GM18507 (cell line): ENCODE data around the gene SMAD3.

Source experiments
- DNase-seq: peaks from one replicate; pipeline ENCODE4 v3.0.0; 2011; ENCODE audit warnings: low read depth; ENCODE audit not compliant: insufficient read length; ENCODE audit errors: extremely low spot score
- FAIRE-seq: peaks from 2 replicates; lab custom pipeline; 2011; peaks lifted over from hg19 to GRCh38; lab: Jason Lieb, UNC

Gene SMAD3

DNA sequence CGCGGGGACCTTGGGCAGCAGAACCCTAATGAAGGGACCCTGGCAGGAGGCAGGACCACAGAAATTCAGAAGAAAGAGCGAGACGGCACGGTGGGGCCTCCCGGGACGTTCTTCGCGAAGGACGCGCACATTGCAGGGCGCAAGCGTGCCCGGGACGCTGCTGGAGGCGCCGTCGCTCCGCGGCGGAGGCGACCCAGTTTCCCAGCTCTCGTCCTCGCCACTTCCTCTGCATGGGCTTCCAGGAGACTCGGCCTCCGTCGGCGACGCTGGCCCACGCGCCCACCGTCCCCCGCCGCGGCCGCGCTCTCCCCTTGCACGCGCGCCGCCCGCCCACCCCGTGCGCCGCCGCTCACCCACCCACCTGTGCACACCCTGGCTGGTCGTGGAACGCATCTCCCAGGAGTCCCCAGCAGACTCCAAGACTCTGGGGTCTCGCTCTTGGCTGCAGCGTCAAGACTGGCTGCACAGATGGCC, 31.8 kb upstream of the SMAD3 start:
- FAIRE-seq = no peak
- DNase-seq = no peak

DNA sequence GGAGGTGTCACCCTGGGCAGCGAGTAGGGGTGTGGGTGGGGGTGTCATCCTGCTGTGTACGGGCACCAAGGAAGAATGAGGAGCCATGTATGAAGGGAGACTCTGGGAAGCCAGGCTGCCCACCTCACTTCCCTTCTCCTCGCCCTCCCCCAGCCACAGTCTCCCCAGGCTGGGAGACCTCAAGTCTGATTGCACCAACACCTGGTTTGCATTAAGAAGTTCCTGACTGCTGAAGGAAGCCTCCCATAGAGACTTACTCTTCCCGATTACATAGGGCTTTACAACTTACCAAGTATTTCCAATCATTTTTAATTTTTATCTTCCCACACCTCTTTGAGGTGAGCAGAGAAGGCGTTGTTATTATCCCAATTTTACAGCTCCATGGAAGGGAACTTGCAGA, 29.5 kb upstream of the SMAD3 start:
- FAIRE-seq (no peak), DNase-seq (no peak)

DNA sequence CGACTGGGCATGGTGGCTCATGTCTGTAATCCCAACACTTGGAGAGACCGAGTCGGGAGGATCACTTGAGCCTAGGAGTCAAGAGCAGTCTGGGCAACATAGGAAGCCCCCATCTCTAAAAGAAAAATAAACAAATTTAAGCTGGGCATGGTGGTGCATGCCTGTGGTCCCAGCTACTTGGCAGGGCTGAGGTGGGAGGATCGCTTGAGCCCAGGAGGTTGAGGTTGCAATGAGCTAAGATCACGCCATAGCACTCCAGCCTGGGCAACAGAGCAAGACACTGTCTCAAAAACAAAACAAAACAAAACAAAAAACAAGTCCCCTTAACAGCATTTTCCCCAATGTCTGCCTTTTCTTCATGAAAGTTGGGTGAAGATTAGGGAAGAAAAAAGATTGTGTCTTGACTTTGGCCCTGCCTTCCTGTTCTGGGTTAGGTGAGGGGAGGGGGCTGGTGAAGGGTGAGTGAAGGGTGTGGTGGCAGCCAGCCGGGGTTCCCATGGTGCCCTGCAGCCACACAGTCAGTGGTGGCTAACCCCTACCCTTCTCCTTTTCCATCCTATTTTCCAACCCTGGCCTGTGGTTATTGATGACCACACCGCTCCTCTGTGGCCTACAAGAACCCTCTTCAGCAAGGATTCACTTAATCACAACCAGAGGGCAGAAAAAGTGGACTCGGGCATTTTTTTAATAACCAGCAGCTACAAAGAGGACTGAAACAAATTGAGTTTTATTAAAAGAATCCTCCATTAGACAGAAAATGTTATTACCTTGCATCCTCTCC, 28.4 kb upstream of the SMAD3 start:
- DNase-seq (no peak), FAIRE-seq (no peak)

DNA sequence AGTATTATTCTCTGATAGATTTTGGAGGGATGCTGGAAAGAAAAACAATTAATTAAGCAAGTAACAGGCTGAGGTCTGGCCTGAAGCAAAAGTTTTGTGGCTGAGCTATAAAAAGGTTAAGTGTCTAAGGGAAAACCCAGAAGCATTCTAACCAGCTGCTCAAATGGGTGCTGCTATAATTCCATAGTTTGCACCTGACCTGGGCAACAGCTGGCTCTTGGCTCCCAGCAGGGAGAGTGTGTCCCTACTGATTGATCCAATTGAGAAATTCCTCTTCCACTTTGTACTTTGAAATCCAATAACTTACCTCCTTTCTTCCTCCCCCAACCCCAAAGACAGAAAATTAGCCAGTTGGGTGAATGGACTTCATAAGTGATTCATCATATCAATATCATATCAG, 27.7 kb upstream of the SMAD3 start:
- FAIRE-seq (no peak), DNase-seq (no peak)

DNA sequence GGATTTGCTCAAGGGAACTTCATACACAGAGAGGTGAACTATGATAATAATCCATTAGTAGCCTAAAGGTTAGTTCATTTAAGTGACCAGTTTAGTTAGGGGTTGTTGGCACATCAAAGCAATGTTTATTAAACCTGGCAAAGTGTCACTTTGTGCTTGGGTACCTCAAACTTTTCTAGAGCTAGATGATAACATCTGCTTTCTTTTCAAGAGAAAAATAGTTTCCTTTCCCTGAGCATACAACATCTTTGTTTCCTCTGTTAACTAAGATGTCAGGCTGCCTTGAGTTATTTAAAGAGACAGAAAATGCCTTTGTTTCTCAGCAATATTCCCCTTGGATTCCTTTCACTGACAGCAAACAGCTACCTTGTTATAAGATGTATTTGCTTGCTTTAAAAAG, 26.7 kb upstream of the SMAD3 start:
- DNase-seq (no peak), FAIRE-seq (no peak)

DNA sequence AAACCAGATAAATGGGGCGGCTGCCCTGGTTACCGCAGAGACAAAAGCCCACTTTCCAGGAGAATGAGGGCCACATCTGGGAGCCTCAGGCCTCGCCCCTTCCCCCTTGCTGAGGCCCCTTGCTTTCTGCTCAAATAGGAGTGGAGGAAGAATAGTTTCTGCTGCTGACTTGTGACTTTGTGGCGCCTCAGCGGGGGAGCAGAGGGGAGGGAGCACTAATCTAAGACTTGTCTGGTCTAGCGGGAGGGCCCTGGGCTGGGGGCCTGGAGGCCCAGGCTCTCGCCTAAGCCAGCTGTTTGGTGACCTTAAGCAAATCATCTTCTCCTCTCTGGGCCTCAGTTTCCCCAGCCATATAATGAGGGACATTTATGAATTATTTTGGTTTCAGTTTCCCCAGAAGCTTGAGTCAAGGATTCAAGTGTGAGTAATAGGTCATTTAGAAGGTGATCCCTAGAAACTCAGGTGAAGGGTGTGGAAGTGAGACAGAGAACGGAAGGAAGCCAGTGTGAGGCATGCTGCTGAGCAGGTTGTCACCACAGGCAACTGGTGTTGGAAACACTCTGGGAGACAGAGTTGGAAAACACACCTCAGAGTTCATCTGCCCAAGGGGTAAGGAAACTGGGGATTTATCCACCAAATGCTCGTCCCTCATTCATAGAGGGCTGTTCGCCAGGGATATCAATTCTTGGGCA, 25.9 kb upstream of the SMAD3 start:
- FAIRE-seq (no peak), DNase-seq (no peak)

DNA sequence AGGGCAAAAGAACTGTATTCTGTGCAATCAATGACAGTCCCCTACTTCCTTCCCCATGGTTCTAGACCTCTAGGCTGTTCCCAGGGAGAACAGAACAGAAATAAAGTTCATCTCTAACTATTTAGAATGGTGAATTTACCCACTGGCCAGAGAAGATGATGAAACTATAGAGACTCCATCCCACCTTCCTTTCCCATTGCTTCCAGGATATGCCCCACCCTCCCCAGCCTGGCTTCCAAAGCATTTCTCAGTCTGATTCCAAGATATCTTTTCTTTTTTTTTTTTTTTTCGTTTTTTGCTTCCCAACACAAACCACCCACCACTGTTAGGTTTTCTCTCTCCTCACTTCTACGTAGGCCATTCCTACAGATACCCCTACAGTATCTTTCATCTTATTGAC, 25.1 kb upstream of the SMAD3 start:
- DNase-seq = no peak
- no peak for FAIRE-seq

DNA sequence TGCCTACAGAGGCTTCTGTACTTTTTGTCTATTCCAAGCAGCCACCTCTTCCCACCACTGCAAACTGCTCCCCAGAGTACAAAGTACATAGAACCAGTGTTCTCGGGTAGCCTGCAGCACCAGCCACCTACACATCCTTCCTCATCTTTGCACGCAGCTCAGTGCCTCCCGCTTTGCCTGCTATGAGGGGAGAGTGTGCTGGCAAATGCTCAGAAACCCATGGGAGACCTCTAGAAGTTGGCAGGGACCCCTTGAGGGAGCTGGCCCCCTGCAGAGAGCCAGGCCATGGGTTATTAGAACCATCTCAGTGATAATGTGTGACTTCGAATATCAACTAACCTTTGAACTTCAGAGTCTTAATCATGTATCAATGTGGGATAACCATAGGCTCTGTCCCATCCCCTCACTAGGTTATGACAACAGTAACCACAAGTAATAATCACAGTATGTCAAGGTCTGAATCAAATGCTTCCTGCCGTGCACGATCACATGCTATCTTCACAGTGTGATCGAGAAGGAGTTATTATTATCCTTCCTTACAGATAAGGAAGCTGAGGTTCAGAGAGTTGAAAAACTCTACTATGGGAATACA, 22.8 kb upstream of the SMAD3 start:
- FAIRE-seq = no peak
- DNase-seq = no peak

DNA sequence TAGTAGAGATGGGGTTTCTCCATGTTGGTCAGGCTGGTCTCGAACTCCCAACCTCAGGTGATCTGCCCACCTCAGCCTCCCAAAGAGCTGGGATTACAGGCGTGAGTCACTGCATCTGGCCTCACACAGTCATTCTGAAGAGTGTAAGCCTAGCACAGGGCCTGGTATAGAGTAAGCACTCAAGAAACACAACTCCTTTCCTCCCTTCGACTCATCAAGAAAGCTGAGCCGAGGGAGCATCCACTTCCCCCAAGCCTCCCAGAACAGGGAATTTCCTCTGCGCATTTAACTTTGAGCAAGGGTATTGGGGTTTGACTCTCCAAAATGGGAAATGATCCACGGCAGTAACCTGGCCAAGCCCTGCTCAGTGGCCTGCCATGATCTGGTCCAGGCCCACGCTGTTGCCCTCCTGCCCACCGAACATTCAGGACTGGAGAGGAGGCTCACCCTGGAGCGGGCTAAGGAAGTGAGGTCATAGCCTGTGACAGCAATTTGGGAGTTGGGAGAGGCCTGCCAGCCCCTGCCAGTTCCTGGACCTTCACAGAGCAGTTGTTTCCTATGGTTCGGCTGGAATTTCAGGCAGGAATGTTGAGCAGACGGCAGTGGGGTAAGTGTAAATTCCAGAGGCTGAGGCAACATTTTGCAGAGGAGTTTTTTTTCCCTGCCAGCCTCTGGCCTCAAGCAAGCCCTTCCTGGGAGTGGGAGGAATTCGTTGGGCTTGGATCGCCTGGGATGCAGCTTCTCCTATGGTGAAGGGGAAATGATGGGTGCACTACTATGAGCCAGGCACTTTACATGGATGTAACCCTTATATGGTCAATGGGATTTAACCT, 21.2 kb upstream of the SMAD3 start:
- FAIRE-seq (no peak), DNase-seq (no peak)

DNA sequence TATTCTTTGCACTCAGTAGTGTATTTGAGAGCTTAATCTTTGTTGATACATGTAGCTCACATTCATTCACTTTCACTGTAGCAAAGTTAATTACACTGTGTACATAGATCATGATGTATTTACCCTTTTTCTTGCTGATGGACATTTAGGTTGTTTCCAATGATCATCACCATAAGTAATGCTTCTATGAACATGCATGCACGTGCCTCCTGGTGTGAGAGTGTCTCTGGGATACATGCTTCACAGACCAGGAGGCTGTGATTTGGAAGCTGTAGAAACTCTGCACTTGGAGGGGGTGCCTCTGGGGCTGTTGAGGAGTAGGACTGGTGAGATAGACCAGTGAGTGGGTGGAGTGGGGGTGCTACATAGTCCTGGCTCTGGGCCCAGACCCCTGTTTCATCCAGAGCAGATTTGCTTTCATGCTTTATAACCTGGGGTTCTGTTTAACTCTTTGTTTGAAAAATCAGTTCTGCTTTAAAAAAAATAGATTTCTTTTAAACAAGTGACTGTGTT, 18.2 kb upstream of the SMAD3 start:
- DNase-seq (no peak), FAIRE-seq (no peak)

DNA sequence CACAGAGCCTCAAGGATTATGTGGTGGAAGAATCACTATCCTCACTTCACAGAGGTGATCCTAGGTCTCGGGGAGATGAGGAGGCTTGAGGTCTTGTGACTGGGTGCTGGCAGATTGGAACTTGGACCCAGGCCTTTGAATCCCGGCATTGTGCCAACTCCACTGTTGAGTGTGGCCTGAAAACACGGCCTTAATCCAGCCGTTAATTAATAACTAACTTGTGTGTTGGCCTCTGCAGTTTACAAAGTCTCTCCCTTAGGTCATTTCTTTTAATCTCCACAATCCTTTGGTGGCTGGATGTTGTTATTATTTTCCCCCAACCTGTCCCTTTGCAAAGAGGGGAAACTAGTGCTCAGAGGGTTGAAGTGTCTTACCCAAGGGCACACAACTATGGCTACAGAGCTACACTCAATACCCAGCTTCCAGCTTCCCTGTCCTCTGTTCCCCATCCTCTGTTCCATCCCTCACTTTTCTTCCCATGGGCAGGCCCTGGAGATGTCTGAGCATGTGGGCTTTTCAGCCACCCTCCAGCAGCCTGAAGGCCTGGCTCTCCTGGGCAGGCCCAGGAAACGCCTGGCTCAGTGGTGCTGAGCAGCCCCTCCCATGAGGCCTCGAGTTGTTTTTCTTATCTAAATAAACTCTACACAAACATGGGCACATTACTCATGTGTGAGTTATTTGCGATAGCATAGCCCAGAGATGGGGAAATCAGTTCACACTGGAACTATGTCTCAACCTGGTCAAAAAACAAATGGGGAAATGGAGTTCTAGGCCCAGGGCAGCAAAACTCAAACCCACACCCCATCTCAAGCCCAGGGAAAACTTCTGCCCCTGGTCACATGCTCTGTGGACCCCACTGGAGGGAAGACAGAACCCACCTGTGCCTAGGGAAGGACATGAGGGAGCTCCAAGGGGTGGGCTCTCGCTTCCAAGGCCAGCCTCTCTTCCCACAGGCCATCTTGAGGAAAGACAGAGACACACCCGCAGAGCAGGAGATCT, 16.8 kb upstream of the SMAD3 start:
- DNase-seq = no peak
- no peak for FAIRE-seq

DNA sequence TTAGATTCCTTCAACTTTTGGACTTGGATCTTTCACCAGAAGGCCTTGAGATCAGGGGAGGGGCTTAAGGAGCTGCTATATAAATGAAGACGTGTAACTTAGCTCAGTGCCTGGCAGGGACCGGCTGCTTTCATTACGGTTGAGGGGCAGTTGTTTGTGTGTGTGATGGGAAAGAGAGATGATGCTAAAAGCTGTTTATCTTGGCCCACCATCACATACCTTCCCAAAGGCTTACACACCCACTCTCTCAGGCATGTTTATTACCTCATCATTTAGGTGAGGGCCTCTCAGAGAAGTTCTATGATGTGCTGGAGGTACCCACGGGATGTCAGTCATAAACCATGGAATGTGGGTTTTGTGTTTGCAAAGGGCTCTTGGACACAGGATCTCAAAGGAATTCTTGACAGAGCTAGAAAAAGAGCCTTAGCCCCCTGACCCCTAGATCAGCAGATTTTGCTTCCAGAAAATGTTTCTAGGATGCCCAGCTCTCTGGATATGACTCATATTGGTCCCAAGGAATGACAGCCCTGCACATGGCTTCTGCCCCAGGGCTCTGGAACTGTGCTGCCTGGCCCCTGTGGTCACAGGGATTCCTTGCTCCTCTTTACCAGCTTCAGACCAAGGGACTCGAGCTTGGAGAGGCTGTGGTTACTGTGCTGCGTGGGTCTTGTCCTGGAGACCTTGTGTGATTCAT, 15.9 kb upstream of the SMAD3 start:
- no peak for FAIRE-seq
- no peak for DNase-seq

DNA sequence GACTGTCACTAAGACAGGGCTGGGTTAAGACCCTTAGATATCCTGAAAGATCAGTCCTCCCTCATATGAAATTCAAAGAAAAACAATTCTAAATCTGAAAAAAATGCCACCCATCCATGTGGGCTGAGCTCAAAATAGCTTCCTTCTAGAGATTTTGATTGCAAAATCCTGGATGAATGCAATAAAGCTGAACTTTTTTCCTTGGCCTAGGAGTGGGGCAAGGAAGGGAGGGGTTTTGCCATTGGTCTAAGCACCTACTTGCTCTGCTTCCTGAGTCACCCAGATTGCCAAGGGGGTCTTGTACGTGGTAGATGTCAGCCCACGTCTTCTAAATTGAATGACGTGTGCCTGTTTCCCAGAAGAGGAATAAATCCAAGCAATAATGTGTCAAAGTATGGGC, 15.3 kb upstream of the SMAD3 start:
- FAIRE-seq = no peak
- no peak for DNase-seq

DNA sequence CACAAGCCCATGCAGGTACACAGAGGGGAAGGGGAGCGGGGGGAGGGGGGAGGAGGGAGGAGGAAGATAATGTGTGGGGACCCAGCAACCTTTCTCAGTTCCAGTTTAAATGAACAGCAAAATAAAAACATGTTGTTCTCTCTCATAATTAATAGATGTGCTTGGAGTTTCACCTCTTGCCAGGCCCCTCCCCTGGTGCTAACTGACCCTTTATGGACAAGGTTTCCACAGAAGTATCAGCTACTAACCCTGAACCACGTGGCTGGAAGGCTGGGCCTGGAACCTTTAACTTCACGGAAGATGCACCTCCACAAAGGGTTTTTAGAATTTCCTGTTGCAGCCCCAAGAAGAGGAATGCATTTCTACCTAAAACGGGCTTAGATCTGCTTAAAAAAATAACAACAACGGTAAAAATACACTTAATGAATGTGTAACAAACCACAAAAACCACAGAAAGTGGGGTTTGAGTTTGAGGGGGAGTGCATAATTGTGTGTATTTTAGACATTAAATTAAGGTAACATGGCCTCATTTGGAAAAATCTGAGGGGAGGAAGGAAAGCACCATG, 14.8 kb upstream of the SMAD3 start:
- no peak for DNase-seq
- no peak for FAIRE-seq

DNA sequence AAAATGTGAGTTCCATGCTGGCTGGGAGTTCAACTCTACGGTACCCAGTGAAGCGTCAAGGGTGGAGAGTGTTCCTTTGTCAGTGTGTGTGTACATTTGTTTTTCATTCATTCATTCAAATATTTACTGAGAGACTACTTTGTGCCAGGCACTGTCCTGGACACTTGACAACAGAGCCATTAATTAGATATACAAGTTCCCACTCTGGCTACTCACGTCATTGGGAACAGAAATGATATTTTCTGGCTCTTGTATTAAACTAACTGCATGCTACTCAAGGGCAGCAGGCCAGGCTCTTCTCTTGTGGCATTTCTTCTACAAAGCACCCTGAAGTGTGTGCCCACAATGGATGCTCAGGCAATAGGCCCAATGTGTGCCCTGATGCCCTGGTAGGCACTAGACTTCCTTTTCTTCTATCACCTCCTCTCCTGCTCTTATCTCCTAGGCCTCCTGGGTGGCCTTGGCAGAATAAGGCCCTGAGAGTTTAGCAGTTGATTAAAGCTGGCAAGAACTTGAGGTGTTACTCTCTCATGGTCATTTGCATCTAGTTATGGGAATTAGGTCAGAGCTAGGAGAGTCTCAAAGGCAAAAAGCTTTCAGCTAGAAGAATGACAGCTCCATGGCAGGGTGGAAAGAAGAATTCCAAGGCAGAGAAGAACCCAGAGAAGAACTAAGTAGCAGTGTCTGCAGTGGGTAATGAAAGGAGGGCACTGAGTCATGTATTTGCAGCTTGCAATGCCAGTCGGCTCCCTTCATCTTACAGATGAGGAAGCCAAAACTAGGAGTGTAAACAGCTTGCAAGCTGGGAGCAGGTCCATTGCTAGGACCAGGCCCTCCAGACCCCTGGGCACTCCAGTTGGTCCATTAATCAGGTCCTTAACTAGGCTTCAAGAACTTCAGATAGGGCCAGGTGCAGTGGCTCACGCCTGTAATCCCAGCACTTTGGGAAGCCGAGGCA, 14.0 kb upstream of the SMAD3 start:
- no peak for FAIRE-seq

DNA sequence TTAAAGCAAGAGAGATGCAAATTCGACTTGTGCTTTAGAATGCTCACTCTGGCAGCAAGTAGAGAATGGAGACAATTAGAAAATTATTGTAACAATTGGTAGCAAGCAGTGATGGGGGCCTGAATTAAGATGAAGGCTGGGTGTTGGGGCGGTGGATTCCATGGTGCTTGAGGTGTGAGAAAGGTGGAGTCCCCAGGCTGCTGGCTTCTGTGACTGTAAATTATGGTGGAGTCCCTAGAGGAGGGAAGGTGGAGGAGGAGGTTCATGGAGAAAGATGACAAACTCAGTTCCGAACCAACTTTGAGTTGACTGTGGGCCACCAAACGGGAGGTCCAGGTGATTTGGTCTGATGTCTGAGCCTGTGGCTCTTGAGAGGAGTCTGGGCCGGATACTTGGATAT, 10.7 kb upstream of the SMAD3 start:
- no peak for FAIRE-seq
- DNase-seq = no peak

More for the DNA sequence above, 14.0 kb upstream of the SMAD3 start:
- DNase-seq = no peak

DNA sequence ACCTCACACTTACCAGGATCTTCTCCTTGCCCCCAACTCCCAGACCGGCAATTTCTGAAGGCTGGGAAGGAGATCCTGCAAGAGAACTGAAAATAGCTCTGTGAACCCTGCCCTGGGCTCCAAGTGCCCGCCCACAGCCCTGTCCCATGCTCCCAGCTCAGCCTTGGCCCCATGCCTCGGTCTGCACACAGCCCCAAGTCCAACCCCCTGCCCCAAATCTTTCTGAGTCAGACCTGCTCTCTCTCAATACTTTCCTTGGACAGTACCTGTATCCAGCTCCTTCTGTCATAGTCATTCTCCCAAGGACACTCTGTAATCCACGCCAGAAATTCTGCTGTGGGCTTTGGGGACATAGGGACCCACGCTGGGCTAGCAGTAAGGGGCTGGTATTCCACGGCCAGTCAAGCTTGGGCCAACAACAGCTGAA, 6.3 kb upstream of the SMAD3 start:
- FAIRE-seq = no peak

More for the DNA sequence above, 6.3 kb upstream of the SMAD3 start:
- no peak for DNase-seq
